Psoas muscle (tissue), 8 donors: ENCODE results near the gene BNIP2. TPM values are rescaled to one million over a fixed set of nuclear protein-coding genes. Genes with fewer than 3 reads are reported as not detected.
"Not testable (repeated sequence)": the region's sequence is repeated elsewhere in the genome, so short reads cannot be mapped to it uniquely, and the experiment has no call there.

Source experiments
- ATAC-seq, 4 donors: fragments of 200-7000 bp; cut with Tn5 transposase; one replicate each; pipeline ENCODE4 v1.9.1; 2020; ENCODE audit warnings: moderate library complexity in 3 of 4, mild to moderate bottlenecking in 2 of 4
- DNase-seq, 2 donors: peaks; one replicate each; pipeline ENCODE4 v3.0.0-alpha.2; 2020
- H3K27ac ChIP-seq: fragments of 200-600 bp; one replicate; pipeline ENCODE4 v1.8.0; 2022
- H3K27me3 ChIP-seq, 3 donors: fragments of 200-600 bp in 1 of 3; one replicate each; pipeline versions ENCODE4 v1.6.1 to v1.8.0; 2013 to 2022; ENCODE audit warnings: low read length in 2 of 3, mild to moderate bottlenecking in 2 of 3, moderate library complexity in 1 of 3; ENCODE audit not compliant: insufficient read depth in 3 of 3
- H3K36me3 ChIP-seq, 2 donors: fragments of 200-600 bp in 1 of 2; one replicate each; pipeline versions ENCODE4 v1.6.1 to v1.8.0; 2013 to 2022; ENCODE audit warnings: low read depth in 1 of 2, mild to moderate bottlenecking in 1 of 2, moderate library complexity in 1 of 2; ENCODE audit not compliant: insufficient read depth in 1 of 2
- H3K4me1 ChIP-seq: fragments of 200-600 bp; one replicate; pipeline ENCODE4 v1.8.0; 2022
- H3K4me3 ChIP-seq: fragments of 200-600 bp; one replicate; pipeline ENCODE4 v1.8.0; 2022; ENCODE audit warnings: mild to moderate bottlenecking
- H3K9me3 ChIP-seq: fragments of 200-600 bp; one replicate; pipeline ENCODE4 v1.8.0; 2022
- WGBS, 3 donors: extraction: QIAGEN DNeasy Blood & Tissue Kit; methylation state at CpG; one replicate each; pipeline versions ENCODE4 v1.1.6 to v1.1.7; 2013; 5-methylcytosine and 5-hydroxymethylcytosine counted together
- intact Hi-C, 2 donors: fragments of 100-400 bp; cut with DNase I; formaldehyde crosslinking; loops; one replicate each; pipeline versions ENCODE4 v1.11.0 to v1.14.2; 2022
- polyA plus RNA-seq, 3 donors: library from polyadenylated mRNA; stranded (reverse); fragments of 200-250 nt; gene quantifications; one replicate each; pipeline ENCODE4 v1.2.3, GENCODE V29; 2013
- total RNA-seq, 4 donors: library from RNA; stranded (reverse); fragmentation: NEBNext Ultra II Directional in 2 of 4; extraction: Animal tissue kit (Norgen Biotek cat#: 25700) in 2 of 4; gene quantifications; one replicate each; pipeline versions ENCODE4 v1.2.1 to v1.2.4, GENCODE V29; 2021 to 2023
- TF ChIP-seq, protein P1 (sequence below): fragments of 200-600 bp; IDR thresholded peaks from one replicate; pipeline ENCODE4 v1.8.0; 2022; ENCODE audit warnings: antibody characterized with exemption
- donor health status: healthy with polysubstance abuse.
- donor health status: DM: no; HTN: no; CAD: no; lungs with moderate emphysema.
- donor health status: Bipolar disorder and iron deficiency.
- donor health status: healthy.
- donor health status: DM: yes; HTN: yes; CAD: no.
- donor health status: DM: no; HTN: no; CAD: no.
- donor health status: DM: no; HTN: no; CAD: no.
- donor health status: DM: yes; HTN: yes; CAD: no.

BNIP2 gene
- total and polyA plus RNA-seq, 7 donors, result 39.0 to 100 (median 73.8) TPM

DNA sequence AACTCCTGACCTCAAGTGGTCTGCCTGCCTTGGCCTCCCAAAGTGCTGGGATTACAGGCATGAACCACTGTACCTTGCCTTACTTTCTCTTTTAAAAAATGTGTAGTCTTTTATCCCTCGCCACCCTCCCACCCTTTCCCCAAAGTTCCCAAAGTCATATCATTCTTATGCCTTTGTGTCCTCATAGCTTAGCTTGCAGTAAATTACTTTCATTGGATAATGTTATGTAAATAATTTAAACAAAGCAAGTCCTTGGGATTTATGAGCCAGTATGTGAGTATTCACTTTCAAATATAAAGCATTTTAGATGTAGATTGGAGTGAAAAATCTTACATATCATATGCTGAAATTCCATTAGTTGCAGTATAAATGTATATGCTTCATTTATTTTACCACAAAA lies 42.8 kb downstream of the BNIP2 start:
- Histone ChIP-seq H3K4me1 (no peaks in the 10 kb centered on the region), H3K27ac (no peak overlapping the region), H3K4me3 (no peak overlapping the region), H3K36me3 (peaks cover 0 to 80% of the 10 kb centered on the region in 2 donors), H3K27me3 (no peaks in the 10 kb centered on the region), H3K9me3 (no peaks in the 10 kb centered on the region)
- WGBS, 3 donors, result 95 to 100% (median 97%) methylated on average over 1 of the region's 1 CpG
- TF ChIP-seq, protein P1, sequence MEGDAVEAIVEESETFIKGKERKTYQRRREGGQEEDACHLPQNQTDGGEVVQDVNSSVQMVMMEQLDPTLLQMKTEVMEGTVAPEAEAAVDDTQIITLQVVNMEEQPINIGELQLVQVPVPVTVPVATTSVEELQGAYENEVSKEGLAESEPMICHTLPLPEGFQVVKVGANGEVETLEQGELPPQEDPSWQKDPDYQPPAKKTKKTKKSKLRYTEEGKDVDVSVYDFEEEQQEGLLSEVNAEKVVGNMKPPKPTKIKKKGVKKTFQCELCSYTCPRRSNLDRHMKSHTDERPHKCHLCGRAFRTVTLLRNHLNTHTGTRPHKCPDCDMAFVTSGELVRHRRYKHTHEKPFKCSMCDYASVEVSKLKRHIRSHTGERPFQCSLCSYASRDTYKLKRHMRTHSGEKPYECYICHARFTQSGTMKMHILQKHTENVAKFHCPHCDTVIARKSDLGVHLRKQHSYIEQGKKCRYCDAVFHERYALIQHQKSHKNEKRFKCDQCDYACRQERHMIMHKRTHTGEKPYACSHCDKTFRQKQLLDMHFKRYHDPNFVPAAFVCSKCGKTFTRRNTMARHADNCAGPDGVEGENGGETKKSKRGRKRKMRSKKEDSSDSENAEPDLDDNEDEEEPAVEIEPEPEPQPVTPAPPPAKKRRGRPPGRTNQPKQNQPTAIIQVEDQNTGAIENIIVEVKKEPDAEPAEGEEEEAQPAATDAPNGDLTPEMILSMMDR, result no peak
- intact Hi-C loops, result no loop called here
- ATAC-seq (no peak), DNase-seq (no peak)

- peaks cover 0 to 80% of the 10 kb centered on the region in 2 donors for H3K36me3 ChIP-seq
- H3K27ac ChIP-seq, H3K4me3 ChIP-seq, H3K27me3 ChIP-seq, H3K4me1 ChIP-seq, H3K9me3 ChIP-seq, ATAC-seq, intact Hi-C loops, DNase-seq: not testable (repeated sequence)
- WGBS, 3 donors, result 95 to 98% (median 96%) methylated on average over 9 of the region's 9 CpGs
These were observed 43.3 kb downstream of the BNIP2 start for GRCh38 chr15:59645812-59646211.

GRCh38 chr15:59644756-59645155 lies 44.4 kb downstream of the BNIP2 start:
- H3K9me3 ChIP-seq, result no peaks in the 10 kb centered on the region
- no peaks in the 10 kb centered on the region for H3K27me3 ChIP-seq
- peaks cover 0 to 80% of the 10 kb centered on the region in 2 donors for H3K36me3 ChIP-seq
- ATAC-seq (no peak), DNase-seq (no peak)
- no peak overlapping the region for H3K27ac ChIP-seq
- intact Hi-C loops, result no loop called here
- H3K4me3 ChIP-seq, result no peak overlapping the region
- TF ChIP-seq, protein P1, result no peak
- H3K4me1 ChIP-seq, result no peaks in the 10 kb centered on the region
- 86 to 92% (median 89%) methylated on average over 4 of the region's 4 CpGs for WGBS, 3 donors

DNA sequence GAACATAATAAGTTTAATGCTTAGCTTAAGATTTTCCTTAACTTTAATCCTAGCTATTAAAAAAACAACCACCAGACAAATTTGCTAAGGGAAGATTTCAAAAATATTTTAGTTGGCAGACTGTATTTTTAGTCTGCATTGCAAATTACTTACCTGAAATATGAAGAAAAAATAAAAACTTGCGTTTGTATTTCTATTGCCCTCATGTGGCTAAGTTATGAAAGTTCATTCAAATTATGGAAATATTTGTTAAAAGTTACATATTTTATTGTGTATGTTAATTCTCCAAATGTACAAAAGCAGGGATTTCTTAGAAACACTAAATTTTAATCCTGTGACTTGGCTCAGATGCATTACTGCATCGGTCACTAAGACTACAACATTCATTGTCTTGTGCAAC lies 46.8 kb downstream of the BNIP2 start:
- ATAC-seq (no peak), DNase-seq (no peak)
- Histone ChIP-seq H3K27ac (no peak overlapping the region), H3K9me3 (no peaks in the 10 kb centered on the region), H3K36me3 (peaks cover 0 to 87% of the 10 kb centered on the region in 2 donors), H3K4me1 (no peaks in the 10 kb centered on the region), H3K27me3 (no peaks in the 10 kb centered on the region), H3K4me3 (no peak overlapping the region)
- TF ChIP-seq, protein P1, result no peak
- 82 to 88% (median 87%) methylated on average over 2 of the region's 2 CpGs for WGBS, 3 donors
- intact Hi-C loops, result no loop called here

DNA sequence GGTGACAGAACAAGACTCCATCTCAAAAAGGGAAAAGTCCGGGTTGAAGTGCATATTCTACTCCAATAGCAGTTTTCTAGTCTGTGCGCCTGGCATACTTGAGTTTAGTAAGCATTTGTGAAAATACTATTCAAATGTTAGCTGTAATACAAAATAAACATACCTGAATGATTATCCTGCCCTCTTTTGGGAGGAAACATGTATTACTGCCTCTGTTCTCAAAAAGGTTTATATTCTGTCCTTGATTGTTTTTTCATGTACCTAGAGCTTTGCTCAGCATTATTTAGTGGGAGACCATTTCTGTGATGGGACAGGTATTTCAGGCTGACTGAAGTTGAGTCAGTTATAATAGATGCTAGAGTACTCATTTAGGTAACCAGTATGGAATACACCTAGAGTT lies 51.6 kb downstream of the BNIP2 start:
- intact Hi-C loops, H3K27me3 ChIP-seq, H3K4me1 ChIP-seq, H3K9me3 ChIP-seq, H3K27ac ChIP-seq, ATAC-seq, H3K4me3 ChIP-seq, DNase-seq: not testable (repeated sequence)
- WGBS, 3 donors, result 94 to 96% (median 95%) methylated on average over 2 of the region's 2 CpGs
- H3K36me3 ChIP-seq, result peaks cover 0 to 52% of the 10 kb centered on the region in 2 donors

DNA sequence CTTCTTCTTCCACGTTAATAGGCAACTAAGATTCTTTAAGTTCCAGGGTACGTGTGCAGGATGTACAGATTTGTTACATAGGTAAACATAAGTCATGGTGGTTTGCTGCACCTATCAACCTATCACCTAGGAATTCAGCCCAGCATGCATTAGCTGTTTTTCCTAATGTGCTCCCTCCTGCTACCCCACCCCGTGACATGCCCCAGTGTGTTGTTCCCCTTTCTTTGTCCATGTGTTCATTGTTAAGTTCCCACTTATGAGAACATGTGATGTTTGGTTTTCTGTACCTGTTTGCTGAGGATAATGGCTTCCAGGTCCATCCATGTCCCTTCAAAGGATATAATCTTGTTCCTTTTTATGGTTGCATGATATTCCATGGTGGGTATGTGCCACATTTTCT lies 52.9 kb downstream of the BNIP2 start:
- no peak overlapping the region for H3K4me3 ChIP-seq
- WGBS, 3 donors, result 84 to 93% (median 88%) methylated on average over 3 of the region's 3 CpGs
- DNase-seq (no peak), ATAC-seq (no peak)
- TF ChIP-seq, protein P1, result no peak
- H3K27me3 ChIP-seq, result no peaks in the 10 kb centered on the region
- no peak overlapping the region for H3K27ac ChIP-seq
- no peaks in the 10 kb centered on the region for H3K4me1 ChIP-seq
- no peaks in the 10 kb centered on the region for H3K9me3 ChIP-seq
- H3K36me3 ChIP-seq, result peaks cover 0 to 39% of the 10 kb centered on the region in 2 donors
- intact Hi-C loops, result no loop called here
